ENCODE measurements around the gene OR2AG1. TPM values are rescaled to one million over a fixed set of nuclear protein-coding genes. Genes with fewer than 3 reads are reported as not detected.

Gene OR2AG1
- total and polyA plus RNA-seq, 4 donors: not detected

- H3K27ac ChIP-seq (ENCODE audit: low read depth in 1 of 2, low read length in 1 of 2): no peak overlapping the region
- H3K4me1 ChIP-seq (ENCODE audit: control insufficient read depth in 5 of 5, insufficient read depth in 5 of 5, low read length in 5 of 5): peaks cover 0 to 3% (median 0%) of the 10 kb centered on the region in 5 donors
- DNase-seq: no peak
- TF ChIP-seq, protein P1, sequence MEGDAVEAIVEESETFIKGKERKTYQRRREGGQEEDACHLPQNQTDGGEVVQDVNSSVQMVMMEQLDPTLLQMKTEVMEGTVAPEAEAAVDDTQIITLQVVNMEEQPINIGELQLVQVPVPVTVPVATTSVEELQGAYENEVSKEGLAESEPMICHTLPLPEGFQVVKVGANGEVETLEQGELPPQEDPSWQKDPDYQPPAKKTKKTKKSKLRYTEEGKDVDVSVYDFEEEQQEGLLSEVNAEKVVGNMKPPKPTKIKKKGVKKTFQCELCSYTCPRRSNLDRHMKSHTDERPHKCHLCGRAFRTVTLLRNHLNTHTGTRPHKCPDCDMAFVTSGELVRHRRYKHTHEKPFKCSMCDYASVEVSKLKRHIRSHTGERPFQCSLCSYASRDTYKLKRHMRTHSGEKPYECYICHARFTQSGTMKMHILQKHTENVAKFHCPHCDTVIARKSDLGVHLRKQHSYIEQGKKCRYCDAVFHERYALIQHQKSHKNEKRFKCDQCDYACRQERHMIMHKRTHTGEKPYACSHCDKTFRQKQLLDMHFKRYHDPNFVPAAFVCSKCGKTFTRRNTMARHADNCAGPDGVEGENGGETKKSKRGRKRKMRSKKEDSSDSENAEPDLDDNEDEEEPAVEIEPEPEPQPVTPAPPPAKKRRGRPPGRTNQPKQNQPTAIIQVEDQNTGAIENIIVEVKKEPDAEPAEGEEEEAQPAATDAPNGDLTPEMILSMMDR (IDR thresholded peaks at IDR 0.05; ENCODE audit: control extremely low read depth, extremely low read depth): no peak
- 88 to 93% methylated on average over 1 of the region's 1 CpG for WGBS, 2 donors
- no peaks in the 10 kb centered on the region for H3K27me3 ChIP-seq (ENCODE audit: control insufficient read depth in 3 of 3, insufficient read depth in 3 of 3, low read length in 2 of 3)
- no peak overlapping the region for H3K9ac ChIP-seq (ENCODE audit: insufficient read depth in 1 of 2, low read length in 2 of 2)
- no peaks in the 10 kb centered on the region for H3K36me3 ChIP-seq (ENCODE audit: control insufficient read depth in 4 of 4, insufficient read depth in 4 of 4, low read length in 4 of 4)
- H3K4me3 ChIP-seq: no peak overlapping the region
- ATAC-seq (ENCODE audit: insufficient read depth, low FRiP score): no peak
- H3K9me3 ChIP-seq (ENCODE audit: control insufficient read depth in 4 of 4, insufficient read depth in 3 of 4, low read length in 3 of 4): peaks cover 0 to 3% (median 0%) of the 10 kb centered on the region in 4 donors
Measured at GRCh38 chr11:6738590-6738989, 44.2 kb upstream of the OR2AG1 start.

DNA sequence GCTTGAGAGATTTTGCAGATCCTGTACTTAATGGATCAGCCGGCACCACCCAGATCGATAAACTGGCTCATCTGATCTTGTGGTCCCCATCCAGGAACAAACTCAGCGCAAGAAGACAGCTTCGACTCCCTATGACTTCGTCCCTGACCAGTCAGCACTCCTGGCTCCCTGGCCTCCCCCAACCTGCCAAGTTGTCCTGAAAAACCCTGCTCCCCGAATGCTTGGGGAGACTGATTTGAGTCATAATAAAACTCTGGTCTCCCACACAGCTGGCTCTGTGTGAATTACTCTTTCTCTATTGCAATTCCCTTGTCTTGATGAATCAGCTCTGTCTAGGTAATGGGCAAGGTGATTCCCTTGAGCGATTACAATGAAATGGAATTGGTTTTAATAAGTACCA lies 40.6 kb upstream of the OR2AG1 start:
- WGBS, 2 donors: 72 to 87% methylated on average over 7 of the region's 7 CpGs
- H3K9ac ChIP-seq (ENCODE audit: insufficient read depth in 1 of 2, low read length in 2 of 2): no peak overlapping the region
- no peak overlapping the region for H3K27ac ChIP-seq (ENCODE audit: low read depth in 1 of 2, low read length in 1 of 2)
- no peaks in the 10 kb centered on the region for H3K36me3 ChIP-seq (ENCODE audit: control insufficient read depth in 4 of 4, insufficient read depth in 4 of 4, low read length in 4 of 4)
- DNase-seq: no peak
- ATAC-seq (ENCODE audit: insufficient read depth, low FRiP score): no peak
- no peak overlapping the region for H3K4me3 ChIP-seq
- TF ChIP-seq, protein P1 (IDR thresholded peaks at IDR 0.05; ENCODE audit: control extremely low read depth, extremely low read depth): no peak
- no peaks in the 10 kb centered on the region for H3K27me3 ChIP-seq (ENCODE audit: control insufficient read depth in 3 of 3, insufficient read depth in 3 of 3, low read length in 2 of 3)
- peaks cover 0 to 5% (median 0%) of the 10 kb centered on the region in 5 donors for H3K4me1 ChIP-seq (ENCODE audit: control insufficient read depth in 5 of 5, insufficient read depth in 5 of 5, low read length in 5 of 5)
- no peaks in the 10 kb centered on the region for H3K9me3 ChIP-seq (ENCODE audit: control insufficient read depth in 4 of 4, insufficient read depth in 3 of 4, low read length in 3 of 4)

GRCh38 chr11:6745018-6745417 lies 37.8 kb upstream of the OR2AG1 start:
- Histone ChIP-seq H3K36me3 (ENCODE audit: control insufficient read depth in 4 of 4, insufficient read depth in 4 of 4, low read length in 4 of 4) (no peaks in the 10 kb centered on the region), H3K27me3 (ENCODE audit: control insufficient read depth in 3 of 3, insufficient read depth in 3 of 3, low read length in 2 of 3) (no peaks in the 10 kb centered on the region), H3K9ac (ENCODE audit: insufficient read depth in 1 of 2, low read length in 2 of 2) (no peak overlapping the region), H3K9me3 (ENCODE audit: control insufficient read depth in 4 of 4, insufficient read depth in 3 of 4, low read length in 3 of 4) (no peaks in the 10 kb centered on the region), H3K27ac (ENCODE audit: low read depth in 1 of 2, low read length in 1 of 2) (no peak overlapping the region), H3K4me1 (ENCODE audit: control insufficient read depth in 5 of 5, insufficient read depth in 5 of 5, low read length in 5 of 5) (peaks cover 0 to 5% (median 0%) of the 10 kb centered on the region in 5 donors), H3K4me3 (no peak overlapping the region)
- no peak for DNase-seq
- ATAC-seq (ENCODE audit: insufficient read depth, low FRiP score): no peak
- WGBS, 2 donors: 58 to 68% methylated on average over 4 of the region's 4 CpGs
- TF ChIP-seq, protein P1 (IDR thresholded peaks at IDR 0.05; ENCODE audit: control extremely low read depth, extremely low read depth): no peak

- TF ChIP-seq, protein P1 (IDR thresholded peaks at IDR 0.05; ENCODE audit: control extremely low read depth, extremely low read depth): no peak
- peak overlapping the region in 1 of 2 donors; percentile 55 for H3K27ac ChIP-seq (ENCODE audit: low read depth in 1 of 2, low read length in 1 of 2)
- WGBS, 2 donors: 12 to 23% methylated on average over 2 of the region's 2 CpGs
- no peaks in the 10 kb centered on the region for H3K27me3 ChIP-seq (ENCODE audit: control insufficient read depth in 3 of 3, insufficient read depth in 3 of 3, low read length in 2 of 3)
- no peaks in the 10 kb centered on the region for H3K36me3 ChIP-seq (ENCODE audit: control insufficient read depth in 4 of 4, insufficient read depth in 4 of 4, low read length in 4 of 4)
- peak; percentile 47 for ATAC-seq (ENCODE audit: insufficient read depth, low FRiP score)
- peaks cover 0 to 5% (median 0%) of the 10 kb centered on the region in 5 donors for H3K4me1 ChIP-seq (ENCODE audit: control insufficient read depth in 5 of 5, insufficient read depth in 5 of 5, low read length in 5 of 5)
- no peak overlapping the region for H3K9ac ChIP-seq (ENCODE audit: insufficient read depth in 1 of 2, low read length in 2 of 2)
- no peaks in the 10 kb centered on the region for H3K9me3 ChIP-seq (ENCODE audit: control insufficient read depth in 4 of 4, insufficient read depth in 3 of 4, low read length in 3 of 4)
- no peak overlapping the region for H3K4me3 ChIP-seq
- DNase-seq: no peak
Measured at GRCh38 chr11:6745465-6746015, 37.3 kb upstream of the OR2AG1 start.

Data from lung (tissue), 12 donors.